HG03378 (cell line): ENCODE results near the gene EVC2.

ENCODE experiments used
- ATAC-seq: cut with Tn5 transposase; IDR thresholded peaks from one replicate; pipeline ENCODE4 v1.9.1; 2021; ENCODE audit warnings: mild to moderate bottlenecking, moderate library complexity; ENCODE audit not compliant: unreplicated experiment

EVC2 gene

GRCh38 chr4:5526080-5526846 is 182.1 kb downstream of the EVC2 start:
- no peak for ATAC-seq

- no peak for ATAC-seq
Observed at GRCh38 chr4:5524446-5525299, 183.7 kb downstream of the EVC2 start.

DNA sequence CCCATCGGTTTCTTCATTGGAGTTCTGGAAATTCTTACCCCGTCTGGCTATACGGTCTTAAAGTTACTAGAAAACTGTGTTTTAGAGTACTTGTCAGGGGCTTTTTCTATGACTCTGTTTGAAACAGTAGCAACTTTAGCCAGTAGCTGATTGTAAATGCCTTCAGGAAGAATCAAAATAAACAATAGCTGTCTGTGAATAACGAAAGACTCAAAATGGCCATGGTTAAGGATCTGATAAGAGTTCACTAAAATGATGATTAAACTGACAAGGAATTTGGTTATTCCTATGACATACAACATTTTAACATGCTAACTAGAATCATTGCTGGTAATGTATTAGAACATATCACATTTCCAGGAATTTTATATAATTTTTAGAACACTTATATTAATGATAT is 191.0 kb downstream of the EVC2 start:
- no peak for ATAC-seq

DNA sequence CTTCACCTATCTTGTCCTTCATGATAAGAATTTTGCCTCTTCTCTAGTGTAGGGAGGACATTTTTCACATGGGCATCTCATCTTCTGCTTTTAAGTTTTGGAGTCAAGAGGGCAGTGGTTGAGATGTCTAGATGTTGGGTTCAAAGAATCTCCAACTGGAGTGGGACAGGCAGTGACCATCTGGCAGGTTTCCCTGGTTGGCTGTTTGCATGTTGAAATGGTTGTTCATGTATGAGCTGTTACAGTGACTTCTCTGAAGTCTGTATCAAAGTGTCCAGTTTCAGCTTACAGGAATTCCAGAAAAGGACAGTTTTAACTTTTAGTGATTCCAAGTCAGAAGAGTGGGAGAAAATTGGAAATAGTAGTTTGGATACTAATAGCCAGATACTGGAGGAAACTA is 192.7 kb downstream of the EVC2 start:
- no peak for ATAC-seq
